Skeletal muscle satellite cell (primary cell): Measurements from ENCODE around the gene DCTN2.
"Not testable (repeated sequence)": the region's sequence is repeated elsewhere in the genome, so short reads cannot be mapped to it uniquely, and the experiment has no call there.

Source experiments
- H3K27me3 ChIP-seq: 2 replicates; pipeline ENCODE4 v1.7.0; 2013; ENCODE audit warnings: low read length; ENCODE audit not compliant: control insufficient read depth, insufficient read depth
- H3K36me3 ChIP-seq: 2 replicates; pipeline ENCODE4 v1.7.0; 2013; ENCODE audit warnings: mild to moderate bottlenecking, control low read depth, low read length; ENCODE audit not compliant: insufficient read depth
- H3K4me1 ChIP-seq: 2 replicates; pipeline ENCODE4 v1.7.0; 2013; ENCODE audit warnings: low read length; ENCODE audit not compliant: control insufficient read depth, insufficient read depth
- H3K4me2 ChIP-seq: 2 replicates; pipeline ENCODE4 v1.7.0; 2013; ENCODE audit warnings: mild to moderate bottlenecking, low read length
- H3K4me3 ChIP-seq: 2 replicates; pipeline ENCODE4 v1.7.0; 2013; ENCODE audit warnings: low read length
- H3K9ac ChIP-seq: 2 replicates; pipeline ENCODE4 v1.7.0; 2013; ENCODE audit warnings: mild to moderate bottlenecking, low read depth, low read length, moderate library complexity
- H3K9me3 ChIP-seq: replicated peaks from 2 replicates; pipeline ENCODE4 v1.7.0; 2013; ENCODE audit warnings: mild to moderate bottlenecking, control low read depth, low read length

Gene DCTN2

DNA sequence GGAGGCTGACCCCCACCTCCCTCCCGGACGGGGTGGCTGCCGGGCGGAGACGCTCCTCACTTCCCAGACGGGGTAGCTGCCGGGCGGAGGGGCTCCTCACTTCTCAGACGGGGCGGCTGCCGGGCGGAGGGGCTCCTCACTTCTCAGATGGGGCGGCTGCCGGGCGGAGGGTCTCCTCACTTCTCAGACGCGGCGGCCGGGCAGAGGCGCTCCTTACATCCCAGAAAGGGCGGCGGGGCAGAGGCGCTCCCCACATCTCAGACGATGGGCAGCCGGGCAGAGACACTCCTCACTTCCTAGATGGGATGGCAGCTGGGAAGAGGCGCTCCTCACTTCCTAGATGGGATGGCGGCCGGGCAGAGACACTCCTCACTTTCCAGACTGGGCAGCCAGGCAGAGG, 39.2 kb downstream of the DCTN2 start:
- peaks cover 47% of the 10 kb centered on the region for H3K36me3 ChIP-seq
- H3K27me3 ChIP-seq, H3K9ac ChIP-seq, H3K4me1 ChIP-seq, H3K9me3 ChIP-seq, H3K4me2 ChIP-seq, H3K4me3 ChIP-seq: not testable (repeated sequence)

DNA sequence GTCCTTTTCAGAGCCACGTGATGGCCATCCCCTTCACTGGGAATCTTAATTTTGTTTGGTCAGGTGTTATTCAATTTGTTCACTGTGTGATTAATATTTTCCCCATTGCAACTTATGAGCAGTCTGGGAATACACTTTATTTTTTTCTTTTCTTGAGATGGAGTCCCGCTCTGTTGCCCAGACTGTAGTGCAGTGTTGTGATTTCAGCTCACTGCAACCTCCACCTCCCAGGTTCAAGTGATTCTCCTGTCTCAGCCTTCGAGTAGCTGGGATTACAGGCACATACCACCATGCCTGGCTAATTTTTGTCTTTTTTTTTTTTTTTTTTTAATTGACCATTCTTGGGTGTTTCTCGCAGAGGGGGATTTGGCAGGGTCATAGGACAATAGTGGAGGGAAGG, 40.5 kb downstream of the DCTN2 start:
- not testable (repeated sequence) for H3K9ac ChIP-seq, H3K27me3 ChIP-seq, H3K4me3 ChIP-seq, H3K4me2 ChIP-seq, H3K4me1 ChIP-seq, H3K9me3 ChIP-seq
- H3K36me3 ChIP-seq: peaks cover 41% of the 10 kb centered on the region

DNA sequence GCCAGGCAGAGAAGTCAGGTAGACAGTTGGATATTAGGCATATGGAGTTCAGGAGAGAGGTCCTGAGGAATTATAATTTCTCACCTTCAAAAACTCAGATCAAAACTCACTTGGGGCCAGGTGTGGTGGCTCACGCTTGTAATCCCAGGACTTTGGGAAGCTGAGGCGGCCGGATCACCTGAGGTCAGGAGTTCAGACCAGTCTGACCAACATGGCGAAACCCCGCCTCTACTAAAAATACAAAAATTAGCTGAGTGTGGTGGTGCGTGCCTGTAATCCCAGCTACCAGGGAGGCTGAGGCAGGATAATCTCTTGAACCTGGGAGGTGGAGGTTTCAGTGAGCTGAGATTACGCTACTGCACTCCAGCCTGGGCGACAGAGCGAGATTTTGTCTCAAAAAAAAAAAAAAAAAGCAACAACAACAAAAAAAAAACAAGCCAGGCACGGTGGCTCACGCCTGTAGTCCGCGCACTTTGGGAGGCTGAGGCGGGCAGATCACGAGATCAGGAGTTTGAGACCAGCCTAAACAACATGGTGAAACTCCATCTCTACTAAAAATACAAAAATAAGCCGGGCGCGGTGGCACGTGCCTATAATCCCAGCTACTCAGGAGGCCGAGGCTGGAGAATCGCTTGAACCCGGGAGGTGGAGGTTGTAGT, 44.6 kb downstream of the DCTN2 start:
- not testable (repeated sequence) for H3K9ac ChIP-seq, H3K27me3 ChIP-seq, H3K4me3 ChIP-seq, H3K4me2 ChIP-seq, H3K9me3 ChIP-seq, H3K4me1 ChIP-seq
- peaks cover 56% of the 10 kb centered on the region for H3K36me3 ChIP-seq

DNA sequence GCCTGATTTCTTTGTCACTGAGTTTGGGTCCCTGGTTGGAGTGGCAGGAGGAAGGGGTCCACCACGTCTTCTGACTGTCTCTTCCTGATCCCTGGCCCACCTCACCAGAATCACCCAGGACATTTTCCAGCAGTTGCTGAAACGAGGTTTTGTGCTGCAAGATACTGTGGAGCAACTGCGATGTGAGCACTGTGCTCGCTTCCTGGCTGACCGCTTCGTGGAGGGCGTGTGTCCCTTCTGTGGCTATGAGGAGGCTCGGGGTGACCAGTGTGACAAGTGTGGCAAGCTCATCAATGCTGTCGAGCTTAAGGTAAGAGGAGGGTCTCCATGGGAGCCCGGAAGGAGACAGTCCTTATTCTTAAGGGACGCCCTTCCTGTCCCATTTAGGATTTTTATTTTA, 46.8 kb downstream of the DCTN2 start:
- Histone ChIP-seq H3K4me1 (no peaks in the 10 kb centered on the region), H3K9me3 (no peaks in the 10 kb centered on the region), H3K9ac (no peak overlapping the region), H3K4me2 (no peak overlapping the region), H3K36me3 (peaks cover 53% of the 10 kb centered on the region), H3K27me3 (no peaks in the 10 kb centered on the region), H3K4me3 (no peak overlapping the region)

DNA sequence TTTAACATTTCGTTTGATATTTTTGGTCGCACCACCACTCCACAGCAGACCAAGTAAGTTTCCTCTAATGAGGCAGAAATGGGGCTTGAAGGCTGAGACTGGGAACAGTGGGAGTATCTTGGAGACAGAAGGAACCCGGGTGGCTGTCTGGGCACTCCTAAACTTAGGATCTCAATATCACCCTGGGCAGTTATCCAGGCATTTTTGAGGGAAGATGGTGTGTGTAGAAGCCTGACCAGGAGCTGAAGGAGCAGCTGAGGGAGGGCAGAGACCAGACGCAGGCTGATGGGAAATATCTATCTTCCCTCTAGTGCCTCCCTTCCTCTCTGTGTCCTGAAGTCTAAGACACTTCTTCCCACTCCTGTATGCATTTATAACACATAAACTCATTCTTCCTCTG, 48.4 kb downstream of the DCTN2 start:
- Histone ChIP-seq H3K27me3 (no peaks in the 10 kb centered on the region), H3K36me3 (peaks cover 47% of the 10 kb centered on the region), H3K4me2 (no peak overlapping the region), H3K9me3 (no peaks in the 10 kb centered on the region), H3K9ac (no peak overlapping the region), H3K4me1 (no peaks in the 10 kb centered on the region), H3K4me3 (no peak overlapping the region)

DNA sequence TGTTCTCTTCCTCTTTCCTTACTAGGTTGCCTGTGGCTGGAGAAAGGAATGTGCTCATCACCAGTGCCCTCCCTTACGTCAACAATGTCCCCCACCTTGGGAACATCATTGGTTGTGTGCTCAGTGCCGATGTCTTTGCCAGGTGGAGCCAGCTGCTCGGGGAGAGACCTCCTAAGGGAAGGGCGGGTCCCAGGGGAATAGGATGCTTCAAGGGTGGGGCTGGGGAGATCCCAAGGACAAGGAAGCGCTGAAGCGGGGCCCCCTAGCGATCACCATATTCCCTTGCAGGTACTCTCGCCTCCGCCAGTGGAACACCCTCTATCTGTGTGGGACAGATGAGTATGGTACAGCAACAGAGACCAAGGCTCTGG, 48.9 kb downstream of the DCTN2 start:
- no peaks in the 10 kb centered on the region for H3K9me3 ChIP-seq
- no peaks in the 10 kb centered on the region for H3K27me3 ChIP-seq
- no peak overlapping the region for H3K4me2 ChIP-seq
- H3K36me3 ChIP-seq: peaks cover 47% of the 10 kb centered on the region
- no peaks in the 10 kb centered on the region for H3K4me1 ChIP-seq
- H3K4me3 ChIP-seq: no peak overlapping the region
- H3K9ac ChIP-seq: no peak overlapping the region

DNA sequence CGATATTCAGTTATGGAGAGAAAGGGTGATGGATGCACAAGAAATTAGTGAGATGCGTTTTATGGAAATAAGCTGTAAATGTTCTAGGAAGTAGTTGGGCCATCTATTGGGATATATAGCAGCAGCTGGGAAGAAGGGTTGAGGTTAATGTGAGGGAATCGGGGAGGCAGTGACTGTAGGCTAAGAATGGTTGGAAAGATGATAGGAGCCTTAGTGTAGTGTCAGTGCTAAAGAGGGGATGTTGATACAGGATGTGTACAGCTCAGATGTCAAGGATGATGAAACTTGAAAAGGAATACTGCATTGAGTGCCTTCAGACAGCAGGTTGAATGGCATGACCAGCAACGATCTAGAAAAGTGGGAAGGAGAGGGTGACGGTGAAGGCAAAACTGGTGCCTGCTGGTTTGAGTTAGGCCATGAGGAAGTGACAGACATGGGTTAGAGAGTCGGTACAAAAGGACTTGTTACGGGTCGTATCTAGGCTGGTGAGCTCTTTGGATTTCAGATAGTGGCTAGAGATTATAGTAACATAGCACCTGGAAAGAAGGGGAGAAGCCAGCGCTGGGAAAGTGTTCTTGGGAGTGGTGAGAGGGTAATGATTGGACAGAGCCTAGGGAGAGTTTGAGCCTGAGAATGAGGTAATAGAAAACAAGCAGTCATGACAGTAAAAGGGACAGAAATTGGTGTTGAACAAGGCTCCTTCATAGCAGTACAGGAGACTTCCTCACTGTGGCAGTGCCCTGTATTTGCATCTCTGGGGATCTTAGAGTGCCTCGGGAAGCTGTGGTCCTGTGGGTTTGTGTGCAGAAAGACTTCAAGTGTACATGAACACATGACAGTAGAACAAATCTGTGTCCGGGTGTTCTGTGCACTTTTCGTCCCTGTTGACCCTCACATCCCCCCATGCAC, 49.5 kb downstream of the DCTN2 start:
- peaks cover 53% of the 10 kb centered on the region for H3K36me3 ChIP-seq
- H3K4me1 ChIP-seq: no peaks in the 10 kb centered on the region
- no peak overlapping the region for H3K9ac ChIP-seq
- H3K4me3 ChIP-seq: no peak overlapping the region
- H3K4me2 ChIP-seq: no peak overlapping the region
- H3K9me3 ChIP-seq: no peaks in the 10 kb centered on the region
- H3K27me3 ChIP-seq: no peaks in the 10 kb centered on the region

DNA sequence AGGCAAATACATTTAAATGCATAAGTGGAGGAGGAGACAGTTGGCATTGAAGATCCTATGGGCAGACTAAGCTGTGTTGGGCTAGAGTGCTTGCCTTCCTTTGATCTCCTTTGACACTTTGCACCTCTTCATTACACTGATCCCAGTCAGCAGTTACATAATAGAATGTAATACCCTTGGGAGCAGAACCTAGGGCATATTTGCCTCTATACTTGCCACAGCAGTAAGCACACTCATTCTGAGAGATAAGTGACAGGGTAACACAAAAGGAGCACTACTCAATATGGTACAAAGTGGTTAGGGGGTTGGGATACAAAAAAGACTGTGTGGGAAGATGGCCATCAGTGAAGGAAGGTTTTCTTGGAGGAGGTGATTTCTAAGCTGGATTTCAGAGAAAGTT, 50.2 kb downstream of the DCTN2 start:
- Histone ChIP-seq H3K9ac (no peak overlapping the region), H3K36me3 (peaks cover 51% of the 10 kb centered on the region), H3K4me2 (no peak overlapping the region), H3K9me3 (no peaks in the 10 kb centered on the region), H3K4me3 (no peak overlapping the region), H3K27me3 (no peaks in the 10 kb centered on the region), H3K4me1 (no peaks in the 10 kb centered on the region)

DNA sequence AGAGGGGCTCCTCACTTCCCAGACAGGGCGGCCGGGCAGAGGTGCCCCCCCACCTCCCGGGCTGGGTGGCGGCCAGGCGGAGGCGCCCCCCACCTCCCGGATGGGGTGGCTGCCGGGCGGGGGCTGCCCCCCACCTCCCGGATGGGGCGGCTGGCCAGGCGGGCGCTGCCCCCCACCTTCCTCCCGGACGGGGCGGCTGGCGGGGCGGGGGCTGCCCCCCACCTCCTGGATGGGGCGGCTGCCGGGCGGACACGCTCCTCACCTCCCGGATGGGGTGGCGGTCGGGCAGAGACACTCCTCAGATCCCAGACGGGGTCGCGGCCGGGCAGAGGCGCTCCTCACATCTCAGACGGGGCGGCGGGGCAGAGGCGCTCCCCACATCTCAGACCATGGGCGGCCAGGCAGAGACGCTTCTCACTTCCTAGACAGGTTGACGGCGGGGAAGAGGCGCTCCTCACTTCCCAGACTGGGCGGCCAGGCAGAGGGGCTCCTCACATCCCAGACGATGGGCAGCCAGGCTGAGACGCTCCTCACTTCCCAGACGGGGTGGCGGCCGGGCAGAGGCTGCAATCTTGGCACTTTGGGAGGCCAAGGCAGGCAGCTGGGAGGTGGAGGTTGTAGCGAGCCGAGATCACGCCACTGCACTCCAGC, 51.8 kb downstream of the DCTN2 start:
- not testable (repeated sequence) for H3K4me2 ChIP-seq
- H3K36me3 ChIP-seq: peaks cover 51% of the 10 kb centered on the region

DNA sequence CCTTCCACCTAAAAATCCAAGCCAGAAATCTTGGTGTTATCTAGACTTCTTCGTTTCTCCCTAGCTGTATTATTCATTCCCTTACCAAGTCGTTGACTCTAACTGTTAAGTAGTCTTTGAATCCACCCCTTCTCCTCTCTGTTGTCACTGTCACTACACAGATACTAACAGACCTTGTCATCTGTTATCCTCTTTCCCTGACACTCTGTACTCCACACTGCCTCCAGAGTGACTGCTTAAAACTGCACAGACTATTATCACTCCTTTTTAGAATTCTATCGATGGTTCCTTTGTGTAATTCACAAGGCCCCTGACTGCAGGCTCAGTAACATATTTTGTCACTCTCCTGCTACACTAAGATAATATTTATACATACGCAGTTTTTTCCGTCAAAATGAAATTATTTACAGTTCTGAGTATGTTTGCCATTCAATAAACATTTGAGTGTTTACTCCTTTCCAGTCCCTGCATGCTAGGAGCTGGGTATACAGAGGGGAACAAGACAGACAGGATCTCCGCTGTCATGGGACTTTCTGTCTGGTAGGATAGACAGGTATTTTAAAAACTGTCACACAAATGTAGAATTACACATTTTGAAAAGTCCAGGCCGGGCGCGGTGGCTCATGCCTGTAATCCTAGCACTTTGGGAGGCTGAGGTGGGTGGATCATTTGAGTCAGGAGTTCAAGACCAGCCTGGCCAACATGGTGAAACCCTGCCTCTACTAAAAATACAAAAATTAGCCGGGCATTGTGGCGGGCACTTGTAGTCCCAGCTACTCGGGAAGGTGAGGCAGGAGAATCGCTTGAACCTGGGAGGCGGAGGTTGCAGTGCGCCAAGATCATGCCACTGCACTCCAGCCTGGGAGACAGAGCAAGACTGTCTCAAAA, 55.4 kb downstream of the DCTN2 start:
- Histone ChIP-seq H3K9ac (no peak overlapping the region), H3K27me3 (no peaks in the 10 kb centered on the region), H3K4me1 (peaks cover 16% of the 10 kb centered on the region), H3K36me3 (peaks cover 36% of the 10 kb centered on the region), H3K9me3 (no peaks in the 10 kb centered on the region), H3K4me2 (no peak overlapping the region), H3K4me3 (no peak overlapping the region)

More for the DNA sequence above, 51.8 kb downstream of the DCTN2 start:
- H3K27me3 ChIP-seq, H3K4me1 ChIP-seq, H3K4me3 ChIP-seq, H3K9me3 ChIP-seq, H3K9ac ChIP-seq: not testable (repeated sequence)

DNA sequence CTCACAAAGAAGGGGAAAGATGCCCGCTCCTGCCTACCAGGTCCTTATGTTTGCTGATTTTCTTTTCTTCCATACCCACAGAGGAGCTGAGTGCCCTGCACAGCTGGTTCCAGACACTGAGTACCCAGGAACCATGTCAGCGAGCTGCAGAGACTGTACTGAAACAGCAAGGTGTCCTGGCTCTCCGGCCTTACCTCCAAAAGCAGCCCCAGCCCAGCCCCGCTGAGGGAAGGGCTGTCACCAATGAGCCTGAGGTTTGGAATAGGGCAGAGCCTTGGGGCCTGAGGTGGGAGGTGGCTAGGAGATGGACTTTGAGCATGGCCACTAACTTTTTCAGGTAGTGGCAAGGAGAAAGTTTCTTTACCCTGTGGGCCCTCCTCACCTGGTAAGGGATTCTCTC, 56.9 kb downstream of the DCTN2 start:
- H3K4me3 ChIP-seq: no peak overlapping the region
- H3K4me2 ChIP-seq: no peak overlapping the region
- H3K27me3 ChIP-seq: no peaks in the 10 kb centered on the region
- peaks cover 33% of the 10 kb centered on the region for H3K36me3 ChIP-seq
- H3K9ac ChIP-seq: no peak overlapping the region
- no peaks in the 10 kb centered on the region for H3K9me3 ChIP-seq
- H3K4me1 ChIP-seq: peaks cover 16% of the 10 kb centered on the region
